Stimulated activated naive B cell treated with anti-CD40 and anti-IgM and Interleukin-4, amounts not matched to agents 10 μg/mL and 1 μg/mL and 100 μg/mL, for 72 hours (primary cell): ENCODE data around the gene PRPH2.

ENCODE experiments used
- ATAC-seq, 2 donors: fragments of 150-1000 bp; cut with Tn5 transposase; replicated peaks; 2 replicates each; pipeline ENCODE4 v1.10.0; 2021; ENCODE audit warnings: moderate library complexity in 1 of 2
- DNase-seq: peaks from one replicate; pipeline ENCODE4 v3.0.0; 2021
- H3K27ac Mint-ChIP-seq: one replicate; pipeline ENCODE4 v1.8.0; 2022; ENCODE audit warnings: mild to moderate bottlenecking, mixed read lengths
- H3K27me3 Mint-ChIP-seq, 2 donors: one replicate each; pipeline ENCODE4 v1.8.0; 2022; ENCODE audit warnings: mixed read lengths in 2 of 2
- H3K36me3 Mint-ChIP-seq, 2 donors: one replicate each; pipeline ENCODE4 v1.8.0; 2022; ENCODE audit warnings: mixed read lengths in 2 of 2, mild to moderate bottlenecking in 1 of 2
- H3K4me1 Mint-ChIP-seq, 2 donors: one replicate each; pipeline ENCODE4 v1.8.0; 2022; ENCODE audit warnings: mixed read lengths in 2 of 2, mild to moderate bottlenecking in 1 of 2
- H3K4me3 Mint-ChIP-seq, 2 donors: one replicate each; pipeline ENCODE4 v1.8.0; 2022; ENCODE audit warnings: mild to moderate bottlenecking in 2 of 2, mixed read lengths in 2 of 2, moderate library complexity in 1 of 2
- H3K9me3 Mint-ChIP-seq, 2 donors: one replicate each; pipeline ENCODE4 v1.8.0; 2022; ENCODE audit warnings: mixed read lengths in 2 of 2, mild to moderate bottlenecking in 1 of 2

The PRPH2 gene, protein sequence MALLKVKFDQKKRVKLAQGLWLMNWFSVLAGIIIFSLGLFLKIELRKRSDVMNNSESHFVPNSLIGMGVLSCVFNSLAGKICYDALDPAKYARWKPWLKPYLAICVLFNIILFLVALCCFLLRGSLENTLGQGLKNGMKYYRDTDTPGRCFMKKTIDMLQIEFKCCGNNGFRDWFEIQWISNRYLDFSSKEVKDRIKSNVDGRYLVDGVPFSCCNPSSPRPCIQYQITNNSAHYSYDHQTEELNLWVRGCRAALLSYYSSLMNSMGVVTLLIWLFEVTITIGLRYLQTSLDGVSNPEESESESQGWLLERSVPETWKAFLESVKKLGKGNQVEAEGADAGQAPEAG

GRCh38 chr6:42722497-42722896 lies at the start of gene PRPH2:
PRPH2 (minus strand) TSS chr6:42722597; CDS start chr6:42722334, 263 bp downstream.
- ATAC-seq (no peak), DNase-seq (no peak)
- H3K9me3 Mint-ChIP-seq = no peaks in the 10 kb centered on the region
- no peaks in the 10 kb centered on the region for H3K27me3 Mint-ChIP-seq
- H3K27ac Mint-ChIP-seq = no peak within 1 kb of the TSS
- no peak within 1 kb of the TSS for H3K4me3 Mint-ChIP-seq
- H3K4me1 Mint-ChIP-seq = peaks cover 13 to 19% of the 10 kb centered on the region in 2 donors
- H3K36me3 Mint-ChIP-seq = no peaks in the 10 kb centered on the region

DNA sequence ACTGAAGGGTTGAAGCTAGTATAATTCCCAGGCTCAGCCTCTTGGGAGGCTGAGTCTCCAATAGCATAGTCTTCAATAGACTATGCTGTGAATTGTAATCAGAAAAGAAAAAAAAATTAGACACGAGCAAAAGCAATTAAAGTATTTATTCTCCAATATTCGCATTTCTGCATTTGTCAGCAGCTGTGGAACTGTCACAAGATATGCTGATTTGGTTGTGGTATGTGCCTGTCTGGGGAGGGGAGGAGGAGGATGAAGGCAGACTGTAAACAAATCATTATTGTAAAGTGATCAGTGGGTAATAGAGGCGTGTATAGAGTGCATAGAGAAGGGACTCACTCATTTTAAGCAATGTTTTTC lies 49.3 kb upstream of the PRPH2 start:
- Mint-ChIP-seq H3K4me3 (peak overlapping the region; percentile 79 to 83), H3K4me1 (peaks cover 35 to 47% of the 10 kb centered on the region in 2 donors), H3K27me3 (no peaks in the 10 kb centered on the region), H3K27ac (peak overlapping the region; percentile 89), H3K9me3 (no peaks in the 10 kb centered on the region), H3K36me3 (peaks cover 5 to 13% of the 10 kb centered on the region in 2 donors)
- ATAC-seq = no peak
- DNase-seq = no peak

DNA sequence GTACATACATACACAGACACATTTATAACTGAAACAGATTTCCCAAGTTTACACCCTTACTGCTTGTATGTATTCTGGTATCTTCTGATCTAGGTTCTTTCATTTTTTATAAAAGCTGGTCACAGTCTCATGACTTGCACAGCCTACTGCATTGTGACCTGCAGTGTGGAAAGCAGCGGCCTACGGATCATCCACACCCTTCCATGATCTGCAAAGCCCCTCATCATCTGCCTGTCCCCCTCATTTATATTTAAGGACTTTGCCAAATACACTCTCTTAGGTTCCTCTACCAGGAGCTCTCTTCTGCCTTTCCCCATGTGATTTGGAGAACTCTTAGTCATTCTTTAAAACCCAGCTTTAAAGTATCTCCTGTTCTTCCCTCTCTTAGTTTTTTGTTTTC lies 47.4 kb upstream of the PRPH2 start:
- Mint-ChIP-seq H3K27ac (peak overlapping the region; percentile 63), H3K36me3 (peaks cover 8 to 23% of the 10 kb centered on the region in 2 donors), H3K27me3 (no peaks in the 10 kb centered on the region), H3K4me3 (no peak overlapping the region), H3K9me3 (no peaks in the 10 kb centered on the region), H3K4me1 (peaks cover 29 to 36% of the 10 kb centered on the region in 2 donors)
- DNase-seq (no peak), ATAC-seq (no peak)

- Mint-ChIP-seq H3K9me3 (no peaks in the 10 kb centered on the region), H3K27me3 (no peaks in the 10 kb centered on the region), H3K36me3 (peaks cover 8 to 24% of the 10 kb centered on the region in 2 donors), H3K27ac (no peak overlapping the region), H3K4me1 (peaks cover 22 to 28% of the 10 kb centered on the region in 2 donors), H3K4me3 (no peak overlapping the region)
- ATAC-seq = no peak
- DNase-seq = no peak
Measured at GRCh38 chr6:42769051-42769450, 46.7 kb upstream of the PRPH2 start.

GRCh38 chr6:42766163-42766670 lies 43.8 kb upstream of the PRPH2 start:
- ATAC-seq (no peak), DNase-seq (no peak)
- Mint-ChIP-seq H3K4me3 (no peak overlapping the region), H3K9me3 (no peaks in the 10 kb centered on the region), H3K27ac (peak overlapping the region; percentile 9), H3K36me3 (peaks cover 5 to 19% of the 10 kb centered on the region in 2 donors), H3K4me1 (peaks cover 6% of the 10 kb centered on the region in 2 donors), H3K27me3 (no peaks in the 10 kb centered on the region)

- Mint-ChIP-seq H3K4me3 (no peak overlapping the region), H3K36me3 (peaks cover 5 to 16% of the 10 kb centered on the region in 2 donors), H3K27ac (no peak overlapping the region), H3K27me3 (no peaks in the 10 kb centered on the region), H3K4me1 (peaks cover 0 to 1% of the 10 kb centered on the region in 2 donors), H3K9me3 (no peaks in the 10 kb centered on the region)
- ATAC-seq (no peak), DNase-seq (no peak)
Measured at GRCh38 chr6:42764911-42765648, 42.7 kb upstream of the PRPH2 start.

- peaks cover 1 to 8% of the 10 kb centered on the region in 2 donors for H3K4me1 Mint-ChIP-seq
- no peak overlapping the region for H3K27ac Mint-ChIP-seq
- no peak overlapping the region for H3K4me3 Mint-ChIP-seq
- DNase-seq (no peak), ATAC-seq (no peak)
- no peaks in the 10 kb centered on the region for H3K9me3 Mint-ChIP-seq
- no peaks in the 10 kb centered on the region for H3K27me3 Mint-ChIP-seq
- peaks cover 16 to 31% of the 10 kb centered on the region in 2 donors for H3K36me3 Mint-ChIP-seq
Measured at GRCh38 chr6:42762950-42763349, 40.6 kb upstream of the PRPH2 start.

DNA sequence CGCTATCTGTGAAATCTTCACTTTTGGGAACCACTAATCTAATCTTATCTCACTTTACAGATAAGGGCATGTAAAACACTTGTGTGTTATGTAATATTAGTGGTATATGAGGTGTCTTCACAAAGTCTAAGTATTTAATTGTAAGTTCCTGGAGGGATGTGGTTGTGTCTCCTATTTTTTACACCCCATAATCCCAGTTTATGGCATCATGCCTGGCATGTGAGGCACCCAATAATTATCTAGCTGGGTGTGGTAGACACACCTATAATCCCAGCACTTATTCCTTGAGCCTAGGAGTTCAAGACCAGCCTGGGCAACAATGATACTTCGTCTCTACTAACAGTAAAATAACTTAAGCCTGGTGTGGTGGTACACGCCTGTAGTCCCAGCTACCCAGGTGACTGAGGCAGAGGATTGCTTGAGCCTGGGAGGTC lies 40.0 kb upstream of the PRPH2 start:
- no peak overlapping the region for H3K27ac Mint-ChIP-seq
- H3K4me3 Mint-ChIP-seq = no peak overlapping the region
- H3K4me1 Mint-ChIP-seq = peaks cover 4 to 8% of the 10 kb centered on the region in 2 donors
- ATAC-seq = no peak
- peaks cover 19 to 26% of the 10 kb centered on the region in 2 donors for H3K36me3 Mint-ChIP-seq
- no peak for DNase-seq
- H3K9me3 Mint-ChIP-seq = no peaks in the 10 kb centered on the region
- no peaks in the 10 kb centered on the region for H3K27me3 Mint-ChIP-seq

- Mint-ChIP-seq H3K36me3 (peaks cover 19 to 25% of the 10 kb centered on the region in 2 donors), H3K9me3 (no peaks in the 10 kb centered on the region), H3K27me3 (no peaks in the 10 kb centered on the region), H3K4me3 (no peak overlapping the region), H3K4me1 (peaks cover 6 to 9% of the 10 kb centered on the region in 2 donors), H3K27ac (no peak overlapping the region)
- ATAC-seq = no peak
- DNase-seq = no peak
Measured at GRCh38 chr6:42761287-42762067, 39.1 kb upstream of the PRPH2 start.

- no peak for ATAC-seq
- Mint-ChIP-seq H3K4me3 (no peak overlapping the region), H3K4me1 (peaks cover 8 to 15% of the 10 kb centered on the region in 2 donors), H3K27ac (peak overlapping the region; percentile 10), H3K36me3 (peaks cover 17 to 25% of the 10 kb centered on the region in 2 donors), H3K27me3 (no peaks in the 10 kb centered on the region), H3K9me3 (no peaks in the 10 kb centered on the region)
- no peak for DNase-seq
Measured at GRCh38 chr6:42758756-42759430, 36.5 kb upstream of the PRPH2 start.

- Mint-ChIP-seq H3K27me3 (no peaks in the 10 kb centered on the region), H3K4me1 (peaks cover 10 to 19% of the 10 kb centered on the region in 2 donors), H3K4me3 (no peak overlapping the region), H3K9me3 (no peaks in the 10 kb centered on the region), H3K27ac (no peak overlapping the region), H3K36me3 (peaks cover 19 to 29% of the 10 kb centered on the region in 2 donors)
- ATAC-seq (no peak), DNase-seq (no peak)
Measured at GRCh38 chr6:42756722-42757121, 34.3 kb upstream of the PRPH2 start.

GRCh38 chr6:42754759-42755158 lies 32.4 kb upstream of the PRPH2 start:
- Mint-ChIP-seq H3K9me3 (no peaks in the 10 kb centered on the region), H3K4me3 (no peak overlapping the region), H3K36me3 (peaks cover 19 to 27% of the 10 kb centered on the region in 2 donors), H3K27me3 (no peaks in the 10 kb centered on the region), H3K27ac (no peak overlapping the region), H3K4me1 (peaks cover 10 to 19% of the 10 kb centered on the region in 2 donors)
- ATAC-seq (no peak), DNase-seq (no peak)

GRCh38 chr6:42751055-42751454 lies 28.7 kb upstream of the PRPH2 start:
- H3K4me3 Mint-ChIP-seq = no peak overlapping the region
- DNase-seq (no peak), ATAC-seq (no peak)
- peaks cover 5 to 14% of the 10 kb centered on the region in 2 donors for H3K36me3 Mint-ChIP-seq
- peaks cover 17 to 29% of the 10 kb centered on the region in 2 donors for H3K4me1 Mint-ChIP-seq
- H3K27me3 Mint-ChIP-seq = no peaks in the 10 kb centered on the region
- H3K9me3 Mint-ChIP-seq = no peaks in the 10 kb centered on the region
- no peak overlapping the region for H3K27ac Mint-ChIP-seq
